HK-2 (cell line): ENCODE measurements around the gene PCNA.
"Not testable (repeated sequence)": the region's sequence is repeated elsewhere in the genome, so short reads cannot be mapped to it uniquely, and the experiment has no call there.

Source experiments
- DNase-seq: peaks from one replicate; pipeline ENCODE4 v3.0.0-alpha.2; 2018; ENCODE audit not compliant: unreplicated experiment

The PCNA gene

DNA sequence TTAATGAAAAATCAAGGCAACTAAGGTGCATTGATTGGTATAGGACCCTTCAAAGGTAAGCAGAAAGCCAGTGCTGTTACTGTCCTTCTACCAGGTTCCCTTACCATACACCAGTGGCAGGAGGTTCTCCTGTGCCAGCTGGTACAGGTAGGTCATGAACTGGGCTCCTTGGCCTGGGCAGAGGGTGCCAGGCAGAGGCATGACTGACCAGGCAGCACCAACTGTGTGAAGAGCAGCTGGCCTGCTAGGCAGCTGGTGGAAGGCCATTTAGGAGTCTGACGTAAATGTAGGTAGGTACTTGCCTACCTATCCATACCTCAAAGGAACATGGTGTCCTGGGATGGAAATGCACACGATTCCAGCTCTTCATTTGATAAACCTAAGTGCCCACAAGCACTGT is 23.3 kb downstream of the PCNA start:
- DNase-seq: no peak

DNA sequence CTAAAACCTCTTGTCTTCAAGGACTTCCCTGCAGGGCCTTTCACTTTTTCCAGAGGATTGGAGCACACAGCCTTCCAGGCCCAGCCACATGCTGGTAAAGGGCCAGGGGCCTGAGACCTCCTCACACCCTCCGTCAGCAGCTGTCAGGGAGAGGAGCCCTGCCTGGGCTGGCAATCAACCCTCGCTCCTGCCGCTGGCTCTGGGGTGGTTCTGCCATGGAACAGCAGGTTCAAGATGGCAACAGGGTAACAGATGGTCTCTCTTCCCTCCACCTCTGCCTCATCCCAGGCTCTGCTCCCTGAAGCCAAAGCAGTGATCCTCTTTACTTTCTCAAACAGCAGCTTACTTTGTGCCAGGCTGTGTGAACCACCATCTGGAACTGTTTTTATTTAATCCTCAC is 23.8 kb downstream of the PCNA start:
- DNase-seq: no peak

DNA sequence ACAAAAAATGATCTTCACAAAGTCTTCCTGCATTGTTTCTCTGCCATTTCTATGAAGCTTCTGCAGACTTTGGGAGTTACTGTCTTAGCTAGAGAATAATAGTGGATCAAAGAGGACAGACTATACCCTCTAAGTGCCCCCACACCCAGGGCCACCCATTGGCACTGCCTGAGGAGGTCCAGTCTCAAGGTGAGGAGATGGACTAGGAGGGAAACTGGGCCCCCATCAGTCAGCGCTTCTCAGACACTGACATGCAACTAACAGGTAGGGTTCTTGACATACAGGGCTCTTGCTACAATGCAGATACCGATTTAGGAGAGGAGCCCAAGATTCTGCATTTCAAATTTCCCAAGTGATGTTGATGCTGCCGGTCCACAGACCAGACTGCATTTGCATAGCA is 24.3 kb downstream of the PCNA start:
- DNase-seq: no peak

DNA sequence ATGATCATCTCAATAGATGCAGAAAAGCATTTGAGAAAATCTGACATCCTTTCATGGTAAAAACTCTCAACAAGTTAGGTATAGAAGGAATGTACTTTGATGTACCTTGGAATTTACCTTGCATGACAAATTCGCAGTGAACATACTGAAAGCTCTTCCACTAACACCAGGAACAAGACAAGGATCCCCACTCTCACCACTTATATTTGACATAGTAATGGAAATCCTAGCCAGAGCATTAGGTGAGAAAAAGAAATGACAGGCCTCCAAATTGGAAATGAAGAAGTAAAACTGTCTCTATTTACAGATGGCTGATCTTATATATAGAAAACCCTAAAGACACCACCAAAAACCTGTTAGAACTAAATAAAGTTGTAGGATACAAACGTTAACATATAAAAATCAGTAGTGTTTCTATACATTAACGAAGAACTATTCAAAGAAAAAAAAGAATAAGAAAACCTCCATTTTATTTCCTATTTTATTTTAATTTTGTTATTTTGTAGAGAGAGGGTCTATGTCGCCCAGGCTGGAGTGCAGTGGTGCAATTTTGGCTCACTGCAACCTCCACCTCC is 26.9 kb downstream of the PCNA start:
- no peak for DNase-seq

DNA sequence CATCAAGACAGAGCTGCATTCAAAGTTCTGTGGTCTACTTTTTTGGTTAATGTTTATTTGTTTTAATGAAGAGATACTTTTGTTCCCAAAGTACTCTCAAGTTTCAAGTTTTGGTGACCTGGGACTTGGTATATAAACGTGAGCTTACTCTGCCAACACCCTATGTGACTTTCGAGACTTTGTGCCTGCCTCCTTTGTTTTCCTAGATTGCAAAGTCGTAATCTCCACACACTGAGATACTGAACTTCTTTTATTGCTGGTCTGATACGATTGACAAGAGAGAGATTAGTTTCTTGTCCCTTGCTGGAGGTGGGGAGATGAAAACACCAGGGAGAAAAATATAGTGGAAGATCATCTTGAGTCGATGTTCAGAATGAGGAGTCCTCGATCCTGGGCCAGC is 27.9 kb downstream of the PCNA start:
- DNase-seq: no peak

DNA sequence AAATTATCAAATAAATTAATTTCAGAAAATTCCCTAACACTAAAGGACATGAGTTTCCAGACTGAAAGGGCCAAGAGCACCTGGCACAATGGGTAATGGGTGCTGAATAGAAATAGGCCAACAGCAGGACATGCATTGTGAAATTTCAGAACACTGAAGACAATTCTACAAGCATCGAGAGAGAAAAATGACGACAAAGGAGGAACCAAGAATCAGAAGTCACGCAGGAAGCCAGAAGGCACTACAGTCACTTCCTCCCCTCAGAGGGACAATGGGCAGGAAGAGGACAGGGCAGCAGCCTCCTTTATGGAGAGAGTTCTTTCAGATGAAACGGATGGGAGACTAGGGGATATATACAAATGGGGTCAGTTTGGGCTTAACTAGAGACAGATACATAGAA is 29.6 kb downstream of the PCNA start:
- no peak for DNase-seq

DNA sequence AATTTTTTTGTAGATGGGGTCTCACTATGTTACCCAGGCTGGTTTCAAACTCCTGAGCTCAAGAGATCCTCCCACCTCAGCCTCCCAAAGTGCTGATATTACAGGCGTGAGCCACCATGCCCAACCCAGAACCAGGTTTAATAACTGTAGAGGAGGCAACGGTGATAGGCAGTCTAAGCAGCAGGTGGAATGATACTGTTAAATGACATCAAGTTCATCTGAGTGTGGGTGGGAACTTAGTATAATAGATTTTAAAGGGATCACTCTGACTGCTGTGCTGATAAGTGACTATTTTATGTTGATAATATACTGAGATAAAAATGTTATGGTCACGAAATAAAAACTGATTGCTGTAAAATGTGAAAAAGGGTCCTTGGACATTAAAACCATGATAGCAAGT is 31.1 kb downstream of the PCNA start:
- DNase-seq: no peak

DNA sequence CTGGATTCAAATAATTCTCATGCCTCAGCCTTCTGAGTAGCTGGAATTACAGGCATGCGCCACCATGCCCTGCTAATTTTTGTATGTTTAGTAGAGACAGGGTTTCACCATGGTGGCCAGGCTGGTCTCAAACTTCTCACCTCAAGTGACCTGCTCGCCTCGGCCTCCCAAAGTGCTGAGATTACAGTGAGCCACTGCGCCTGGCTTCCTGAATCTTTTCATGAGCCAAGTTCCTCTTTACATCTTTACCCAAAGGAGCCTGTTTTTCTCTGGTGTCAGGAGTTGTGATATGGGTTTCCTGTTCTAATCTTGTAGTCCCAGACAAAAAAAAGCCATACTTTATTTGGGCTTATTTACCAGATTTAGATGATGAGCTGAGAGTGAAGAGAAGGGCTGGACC is 34.4 kb downstream of the PCNA start:
- no peak for DNase-seq

DNA sequence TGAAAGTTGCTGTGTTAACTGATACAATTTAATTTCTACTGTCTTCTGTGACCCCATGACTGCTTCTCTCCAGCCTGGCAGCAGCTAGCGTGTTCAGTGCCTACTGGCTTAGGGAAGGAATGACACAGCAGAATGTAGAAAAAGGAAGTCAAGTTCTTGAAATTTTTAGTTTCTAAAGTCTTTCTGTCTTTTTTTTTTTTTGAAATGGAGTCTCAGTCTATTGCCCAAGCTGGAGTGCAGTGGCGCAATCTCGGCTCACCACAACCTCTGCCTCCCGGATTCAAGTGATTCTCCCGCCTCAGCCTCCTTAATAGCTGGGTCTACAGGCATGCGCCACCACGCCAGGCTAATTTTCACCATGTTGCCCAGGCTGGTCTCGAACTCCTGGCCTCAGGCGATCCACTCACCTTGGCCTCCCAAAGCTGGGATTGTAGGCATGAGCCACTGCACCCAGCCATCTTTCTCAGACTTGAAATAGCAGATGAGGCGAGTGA is 39.3 kb downstream of the PCNA start:
- no peak for DNase-seq

DNA sequence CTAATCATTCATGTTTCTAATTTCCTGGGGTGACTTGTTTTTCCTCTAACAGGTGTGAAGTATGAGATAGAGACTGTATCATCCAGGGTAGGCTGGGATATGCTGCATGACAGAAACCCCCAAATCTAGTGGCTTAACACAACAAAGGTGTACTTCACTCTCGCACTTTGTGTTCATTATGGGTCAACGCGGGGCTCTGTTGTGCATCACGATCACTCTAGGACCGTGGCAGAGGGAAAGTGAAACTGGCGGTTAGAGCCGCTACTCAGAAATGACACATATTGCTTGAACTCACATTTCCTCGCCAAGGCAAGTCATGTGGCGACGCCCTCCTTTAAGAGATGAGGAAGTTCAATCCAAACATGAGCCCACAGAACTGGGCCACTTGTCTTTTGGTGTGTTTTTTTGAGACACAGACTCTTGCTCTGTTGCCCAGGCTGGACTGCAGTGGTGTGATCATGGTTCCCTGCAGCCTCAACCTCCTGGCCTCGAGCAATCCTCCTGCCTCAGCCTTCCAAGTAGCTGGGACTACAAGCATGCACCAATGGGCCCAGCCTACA is 41.3 kb downstream of the PCNA start:
- no peak for DNase-seq

DNA sequence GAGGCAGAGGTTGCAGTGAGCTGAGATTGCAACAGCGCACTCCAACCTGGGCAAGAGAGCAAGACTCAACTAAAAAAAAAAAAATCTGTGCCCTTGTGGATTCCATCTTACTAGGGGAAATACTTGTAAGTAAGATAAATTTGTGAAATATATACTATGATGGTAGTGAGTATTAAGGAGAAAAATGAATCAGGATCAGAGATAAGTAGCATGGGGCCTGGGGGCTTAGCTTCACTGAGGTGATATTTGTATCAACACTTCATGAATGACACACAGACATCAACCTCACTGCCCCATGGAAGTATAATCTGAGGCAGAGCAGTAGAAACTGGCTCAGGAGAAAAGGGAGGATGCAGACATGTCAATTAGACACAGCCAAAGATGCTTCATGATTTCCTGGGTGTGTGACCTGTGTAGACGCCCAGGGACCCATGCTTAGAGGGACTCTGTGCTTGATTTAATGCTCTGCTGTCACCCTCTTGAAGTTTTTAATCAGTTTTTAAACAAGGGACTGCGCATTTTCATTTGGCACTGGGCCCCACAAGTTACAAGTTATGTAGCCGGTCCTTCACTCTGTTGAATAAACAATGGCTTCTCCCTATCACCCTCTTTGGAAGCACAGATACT is 41.9 kb downstream of the PCNA start:
- no peak for DNase-seq

DNA sequence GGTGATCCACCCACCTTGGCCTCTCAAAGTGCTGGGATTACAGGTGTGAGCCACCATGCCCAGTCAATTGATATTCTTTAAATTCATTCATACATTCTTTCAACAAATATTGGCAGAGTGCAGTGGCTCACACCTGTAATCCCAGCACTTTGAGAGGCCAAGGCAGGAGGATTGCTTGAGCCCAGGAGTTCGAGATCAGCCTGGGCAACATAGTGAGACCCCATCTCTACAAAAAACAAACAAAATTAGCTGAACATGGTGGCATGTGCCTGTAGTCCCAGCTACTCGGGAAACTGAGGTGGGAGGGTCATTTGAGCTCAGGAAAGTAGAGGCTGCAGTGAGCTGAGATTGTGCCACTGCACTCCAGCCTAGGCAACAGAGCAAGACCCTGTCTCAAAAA is 42.8 kb downstream of the PCNA start:
- DNase-seq: not testable (repeated sequence)

DNA sequence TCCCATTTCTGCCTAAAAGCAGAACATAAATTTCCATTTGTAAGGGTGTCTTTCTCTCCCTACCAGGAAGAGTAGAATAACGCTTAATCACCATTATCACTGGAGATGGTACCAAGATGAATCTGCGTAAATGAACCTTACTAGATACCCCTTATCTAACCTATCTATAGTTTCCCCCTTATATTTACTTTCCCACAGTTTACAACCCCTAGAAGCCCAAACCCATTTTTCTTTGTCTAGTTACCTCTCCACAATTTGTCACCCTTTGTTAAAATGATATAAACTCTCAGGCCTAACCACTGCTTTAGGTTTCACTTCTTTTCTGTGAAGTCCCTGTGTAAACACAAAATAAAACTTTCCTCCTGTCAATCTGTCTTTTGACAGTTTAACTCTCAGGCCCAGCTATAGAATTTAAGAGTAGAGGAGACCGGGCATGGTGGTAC is 45.5 kb downstream of the PCNA start:
- DNase-seq: no peak

DNA sequence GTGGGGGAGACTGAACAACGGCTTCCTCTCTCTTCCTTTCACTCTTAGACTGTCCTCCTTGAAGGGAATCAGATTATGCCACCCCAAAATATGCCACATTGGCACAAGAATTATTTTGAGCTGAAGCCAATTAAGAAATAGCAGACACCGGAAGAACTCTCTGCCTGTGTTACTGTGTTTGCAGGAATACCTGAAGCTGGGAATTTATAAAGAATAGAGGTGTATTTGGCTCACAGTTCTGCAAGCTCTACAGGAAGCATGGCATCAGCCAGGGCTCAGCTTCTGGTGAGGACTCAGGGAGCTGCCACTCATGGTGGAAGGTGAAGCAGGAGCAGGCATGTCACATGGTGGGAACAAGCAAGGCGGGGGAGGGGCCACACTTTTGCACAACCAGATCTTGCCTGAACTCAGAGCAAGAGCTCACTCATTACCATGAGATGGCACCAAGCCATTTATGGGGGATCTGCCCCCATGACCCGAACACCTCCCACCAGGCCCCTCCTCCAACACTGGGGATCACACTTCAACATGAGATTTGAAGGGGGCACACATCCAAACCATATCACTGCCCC is 46.0 kb downstream of the PCNA start:
- DNase-seq: no peak

DNA sequence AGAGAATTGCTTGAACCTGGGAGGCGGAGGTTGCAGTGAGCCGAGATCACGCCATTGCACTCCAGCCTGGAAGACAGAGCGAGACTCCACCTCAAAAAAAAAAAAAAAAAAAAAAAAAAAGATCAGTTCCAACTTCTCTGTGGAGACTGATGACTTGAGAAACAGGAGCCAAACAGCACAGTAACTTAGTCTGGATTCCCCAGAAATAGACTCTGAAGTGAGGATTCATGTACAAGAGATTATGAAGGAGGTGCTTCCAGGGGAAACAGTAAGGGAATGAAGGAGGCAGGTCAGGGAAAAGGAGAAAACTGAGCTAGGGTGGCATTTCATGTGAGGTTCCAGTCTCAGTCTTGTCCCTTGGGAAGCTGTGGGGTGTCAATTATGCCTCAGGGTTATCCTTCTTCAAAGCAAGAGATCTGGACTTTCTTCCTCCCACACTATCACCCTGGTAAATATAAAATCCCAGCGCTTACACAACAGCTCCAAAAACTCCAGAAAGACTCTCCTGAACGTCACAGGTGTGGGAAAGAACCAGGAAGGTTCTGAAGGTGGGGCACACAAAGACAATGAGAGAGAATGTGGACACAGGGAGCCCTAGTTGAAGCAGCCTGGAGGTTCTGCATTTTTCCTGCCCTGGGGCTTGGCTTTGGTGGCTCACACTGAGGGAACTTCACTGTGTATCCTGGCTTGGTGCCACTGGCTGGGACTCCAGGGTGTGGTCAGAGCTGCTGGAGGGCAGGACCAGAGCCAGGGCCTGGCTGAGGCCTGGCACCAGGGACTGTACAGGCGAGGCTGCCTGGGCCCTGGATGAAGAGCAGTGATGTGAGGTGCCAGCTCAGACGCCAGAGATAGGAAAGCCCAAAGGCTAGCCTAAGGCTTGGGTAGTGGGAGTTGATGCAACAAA is 46.8 kb downstream of the PCNA start:
- DNase-seq: peak; percentile 29

DNA sequence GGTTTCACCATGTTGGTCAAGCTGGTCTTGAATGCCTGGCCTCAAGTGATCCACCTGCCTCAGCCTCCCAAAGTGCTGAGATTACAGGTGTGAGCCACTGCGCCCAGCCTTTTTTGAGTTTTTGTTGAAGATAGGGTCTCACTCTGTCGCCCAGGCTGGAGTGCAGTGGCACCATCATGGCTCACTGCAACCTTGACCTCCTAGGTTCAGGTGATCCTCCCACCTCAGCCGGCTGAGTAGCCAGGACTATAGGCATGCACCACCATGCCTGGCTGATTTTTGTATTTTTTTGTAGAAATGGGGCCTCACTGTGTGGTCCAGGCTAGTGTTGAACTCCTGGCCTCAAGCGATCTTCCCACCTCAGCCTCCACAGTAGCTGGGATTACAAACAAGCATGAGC is 47.8 kb downstream of the PCNA start:
- DNase-seq: not testable (repeated sequence)

DNA sequence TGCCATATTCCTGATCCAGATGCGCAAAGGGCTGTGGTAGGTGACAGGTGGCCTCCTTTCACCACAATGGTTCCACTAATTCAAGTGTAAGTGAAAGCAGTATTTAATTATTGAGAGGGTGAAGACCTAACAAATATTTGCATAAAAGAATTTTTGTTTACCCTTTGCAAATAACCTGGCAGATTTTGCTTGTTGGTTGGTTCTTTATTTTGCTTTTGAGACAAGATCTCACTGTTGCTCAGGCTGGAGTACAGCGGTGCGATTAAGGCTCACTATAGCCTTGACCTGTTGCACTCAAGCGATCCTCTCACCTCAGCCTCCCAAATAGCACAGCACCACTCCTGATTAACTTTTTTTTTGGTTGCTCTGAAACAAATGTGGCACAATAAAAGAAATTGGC is 49.2 kb downstream of the PCNA start:
- no peak for DNase-seq

DNA sequence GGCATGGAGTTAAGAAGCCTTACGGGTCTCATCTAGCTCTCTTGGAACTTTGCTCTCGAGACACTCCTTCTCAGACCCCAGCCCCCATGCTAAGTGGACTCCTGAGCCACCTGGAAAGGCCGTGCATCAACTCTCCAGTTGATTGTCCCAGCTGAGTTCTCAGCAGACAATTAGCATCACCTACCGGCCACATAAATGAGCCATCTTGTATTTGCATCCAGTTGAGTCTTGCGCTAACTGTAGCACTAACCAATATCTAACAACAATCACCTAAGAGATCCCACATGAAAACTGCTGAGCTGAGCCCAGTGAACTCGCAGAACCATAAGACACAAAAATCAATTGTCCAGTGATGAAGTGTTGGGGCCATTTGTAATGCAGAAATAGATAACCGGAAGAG is 49.7 kb downstream of the PCNA start:
- no peak for DNase-seq

DNA sequence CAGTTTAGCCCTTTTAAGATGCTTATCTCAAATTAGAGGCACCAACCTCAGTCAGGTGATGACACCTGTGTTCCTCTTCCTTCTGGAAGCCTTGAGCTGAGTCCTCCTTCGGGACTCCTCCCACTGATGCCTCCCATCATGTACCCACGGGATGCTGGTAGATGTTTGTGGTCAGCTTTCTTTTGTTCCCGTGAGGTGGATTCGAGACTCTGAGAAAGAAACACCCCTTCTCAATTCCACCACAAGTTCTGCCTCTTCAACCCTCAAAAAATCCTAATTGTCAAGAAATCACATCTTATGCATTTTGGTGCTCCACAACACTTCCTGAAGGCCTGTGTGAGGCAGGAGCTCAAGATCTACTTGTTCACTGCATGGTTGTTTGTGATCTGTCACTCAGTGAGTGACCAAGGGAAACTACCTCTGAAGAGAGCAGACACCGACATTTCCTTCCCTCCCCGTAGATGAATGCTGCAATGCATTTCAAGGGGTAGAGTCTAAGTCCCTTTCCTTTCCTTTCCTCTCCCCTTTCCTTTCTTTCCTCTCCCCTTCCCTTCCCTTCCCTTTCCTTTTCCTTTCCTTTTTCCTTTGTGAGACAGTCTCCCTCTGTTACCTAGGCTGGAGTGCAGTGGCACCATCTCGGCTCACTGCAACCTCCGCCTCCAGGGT is 50.5 kb downstream of the PCNA start:
- DNase-seq: no peak

DNA sequence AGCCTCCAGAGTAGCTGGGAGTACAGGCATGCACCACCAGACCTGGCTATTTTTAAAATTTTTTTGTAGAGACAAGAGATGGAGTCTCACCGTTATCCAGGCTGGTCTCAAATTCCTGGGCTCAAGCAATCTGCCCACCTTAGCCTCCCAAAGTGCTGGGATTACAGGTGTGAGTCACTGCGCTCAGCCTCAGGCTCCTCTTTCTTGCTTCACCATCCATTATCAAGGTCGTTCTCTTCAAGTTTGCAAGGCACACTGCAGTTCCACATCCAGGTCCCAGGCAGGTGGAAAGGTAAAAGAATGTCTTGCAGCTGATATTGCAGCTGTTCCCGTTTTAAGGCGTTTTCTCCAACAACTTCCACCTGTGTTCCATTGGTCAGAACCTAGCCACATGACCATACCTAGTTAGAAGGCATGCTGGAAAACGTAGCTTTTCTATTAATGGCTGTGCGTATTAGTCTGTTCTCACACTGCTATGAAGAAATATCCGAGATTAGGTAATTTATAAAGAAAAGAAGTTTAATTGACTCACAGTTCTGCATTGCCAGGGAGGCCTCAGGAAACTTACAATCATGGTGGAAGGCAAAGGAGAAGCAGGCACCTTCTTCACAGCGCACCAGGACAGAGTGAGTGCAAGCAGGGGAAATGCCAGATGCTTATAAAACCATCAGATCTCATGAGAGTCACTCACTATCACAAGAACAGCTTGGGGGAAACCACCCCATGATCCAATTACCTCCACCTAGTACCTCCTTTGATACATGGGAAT is 51.7 kb downstream of the PCNA start:
- DNase-seq: no peak

DNA sequence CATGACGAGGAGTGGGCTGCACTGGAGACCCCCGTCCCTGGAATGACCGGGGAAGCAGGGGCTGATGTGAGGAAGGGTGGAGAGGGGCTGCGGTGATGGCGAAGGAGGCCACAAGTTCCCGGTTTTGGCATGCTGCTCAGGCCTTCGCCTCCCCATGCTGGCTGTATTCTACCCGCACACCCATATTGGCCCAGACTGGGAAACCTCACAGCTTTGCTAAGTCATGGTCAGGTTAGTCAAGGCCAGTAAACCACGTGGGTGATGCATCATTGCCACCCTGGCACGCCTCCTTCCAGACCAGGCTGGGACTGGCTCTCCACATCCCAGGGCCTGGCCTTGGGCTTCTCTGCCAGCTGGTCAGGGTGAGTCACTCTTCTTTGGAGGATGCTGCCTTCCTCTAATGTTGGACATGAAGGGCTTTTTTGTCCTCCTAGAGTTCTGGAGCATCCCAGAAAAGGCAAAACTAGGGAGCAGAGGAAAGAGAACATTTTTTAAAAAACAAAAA is 53.8 kb downstream of the PCNA start:
- DNase-seq: peak; percentile 96
